Tibial nerve (tissue), 4 donors: ENCODE results near the gene LIFR. TPM values are rescaled to one million over a fixed set of nuclear protein-coding genes. Genes with fewer than 3 reads are reported as not detected.

Experiments used
- DNase-seq, 2 donors: peaks; one replicate each; pipeline ENCODE4 v3.0.0-alpha.2; 2019; ENCODE audit warnings: low spot score in 2 of 2
- H3K27ac ChIP-seq, 4 donors: fragments of 200-600 bp; sonication (generic) in 3 of 4; one replicate each; pipeline ENCODE4 v1.5.1; 2017 to 2019; ENCODE audit warnings: mild to moderate bottlenecking in 1 of 4
- H3K27me3 ChIP-seq, 2 donors: fragments of 200-600 bp; sonication (generic) in 1 of 2; one replicate each; pipeline versions ENCODE4 v1.5.1 to v1.6.0; 2017 to 2019
- H3K36me3 ChIP-seq, 3 donors: fragments of 200-600 bp; sonication (generic); one replicate each; pipeline ENCODE4 v1.5.1; 2018 to 2019
- H3K4me1 ChIP-seq, 4 donors: fragments of 200-600 bp; sonication (generic) in 3 of 4; one replicate each; pipeline ENCODE4 v1.5.1; 2017 to 2019
- H3K4me3 ChIP-seq, 4 donors: fragments of 200-600 bp; sonication (generic) in 3 of 4; one replicate each; pipeline ENCODE4 v1.5.1; 2017 to 2019; ENCODE audit warnings: mild to moderate bottlenecking in 1 of 4, moderate library complexity in 1 of 4
- H3K9me3 ChIP-seq, 4 donors: fragments of 200-600 bp; sonication (generic) in 3 of 4; one replicate each; pipeline ENCODE4 v1.5.1; 2017 to 2019
- EP300 ChIP-seq, 2 donors: sonication (generic); formaldehyde crosslinking; IDR thresholded peaks; one replicate each; pipeline ENCODE4 v1.6.1; 2017; ENCODE audit warnings: antibody characterized with exemption in 2 of 2, mild to moderate bottlenecking in 1 of 2
- POLR2A ChIP-seq, 2 donors: fragments of 450-650 bp; IDR thresholded peaks; one replicate each; pipeline ENCODE4 v1.6.1; 2017; ENCODE audit warnings: antibody characterized with exemption in 2 of 2, mild to moderate bottlenecking in 2 of 2, moderate library complexity in 2 of 2
- WGBS, 2 donors: methylation state at CpG; one replicate each; pipeline ENCODE4 v1.1.5; 2018; 5-methylcytosine and 5-hydroxymethylcytosine counted together
- total RNA-seq, 4 donors: library from RNA; depleted of rRNA; stranded (reverse); fragments of >200 nt; gene quantifications; one replicate each; pipeline ENCODE4 v1.1.0, GENCODE V29; 2016
- TF ChIP-seq, protein P1 (sequence below), 5 experiments: fragments of 200-600 bp in 3 of 5; fragments of 450-650 bp in 2 of 5; sonication (generic) in 3 of 5; IDR thresholded peaks; one replicate each; pipeline ENCODE4 v1.5.1; 2016 to 2019; ENCODE audit warnings: antibody characterized with exemption in 5 of 5, mild to moderate bottlenecking in 3 of 5, moderate library complexity in 2 of 5

LIFR gene
- total RNA-seq, 4 donors from 2014 or later, result 145 to 247 (median 212) TPM

- 40 to 51% methylated on average over 5 of the region's 5 CpGs for WGBS, 2 donors
- TF ChIP-seq, protein P1, sequence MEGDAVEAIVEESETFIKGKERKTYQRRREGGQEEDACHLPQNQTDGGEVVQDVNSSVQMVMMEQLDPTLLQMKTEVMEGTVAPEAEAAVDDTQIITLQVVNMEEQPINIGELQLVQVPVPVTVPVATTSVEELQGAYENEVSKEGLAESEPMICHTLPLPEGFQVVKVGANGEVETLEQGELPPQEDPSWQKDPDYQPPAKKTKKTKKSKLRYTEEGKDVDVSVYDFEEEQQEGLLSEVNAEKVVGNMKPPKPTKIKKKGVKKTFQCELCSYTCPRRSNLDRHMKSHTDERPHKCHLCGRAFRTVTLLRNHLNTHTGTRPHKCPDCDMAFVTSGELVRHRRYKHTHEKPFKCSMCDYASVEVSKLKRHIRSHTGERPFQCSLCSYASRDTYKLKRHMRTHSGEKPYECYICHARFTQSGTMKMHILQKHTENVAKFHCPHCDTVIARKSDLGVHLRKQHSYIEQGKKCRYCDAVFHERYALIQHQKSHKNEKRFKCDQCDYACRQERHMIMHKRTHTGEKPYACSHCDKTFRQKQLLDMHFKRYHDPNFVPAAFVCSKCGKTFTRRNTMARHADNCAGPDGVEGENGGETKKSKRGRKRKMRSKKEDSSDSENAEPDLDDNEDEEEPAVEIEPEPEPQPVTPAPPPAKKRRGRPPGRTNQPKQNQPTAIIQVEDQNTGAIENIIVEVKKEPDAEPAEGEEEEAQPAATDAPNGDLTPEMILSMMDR (IDR thresholded peaks at IDR 0.05), result no peak
- TF ChIP-seq EP300 (IDR thresholded peaks at IDR 0.05), result no peak
- no peak for TF ChIP-seq POLR2A (IDR thresholded peaks at IDR 0.05)
- no peaks in the 10 kb centered on the region for H3K27me3 ChIP-seq
- H3K4me3 ChIP-seq, result no peak overlapping the region
- no peaks in the 10 kb centered on the region for H3K36me3 ChIP-seq
- no peaks in the 10 kb centered on the region for H3K9me3 ChIP-seq
- peaks cover 0 to 5% (median 0%) of the 10 kb centered on the region in 4 donors for H3K4me1 ChIP-seq
- DNase-seq, result no peak
- H3K27ac ChIP-seq, result no peak overlapping the region
Measured at GRCh38 chr5:38582293-38582974, 26.0 kb upstream of the LIFR start.

- Histone ChIP-seq H3K27ac (no peak overlapping the region), H3K4me3 (no peak overlapping the region), H3K9me3 (no peaks in the 10 kb centered on the region), H3K4me1 (peaks cover 0 to 5% (median 0%) of the 10 kb centered on the region in 4 donors), H3K27me3 (no peaks in the 10 kb centered on the region), H3K36me3 (no peaks in the 10 kb centered on the region)
- no peak for TF ChIP-seq EP300 (IDR thresholded peaks at IDR 0.05)
- no peak for TF ChIP-seq POLR2A (IDR thresholded peaks at IDR 0.05)
- TF ChIP-seq, protein P1 (IDR thresholded peaks at IDR 0.05), result no peak
- no peak for DNase-seq
- WGBS, 2 donors, result 97% methylated on average over 4 of the region's 4 CpGs
Measured at GRCh38 chr5:38581597-38581996, 25.2 kb upstream of the LIFR start.

DNA sequence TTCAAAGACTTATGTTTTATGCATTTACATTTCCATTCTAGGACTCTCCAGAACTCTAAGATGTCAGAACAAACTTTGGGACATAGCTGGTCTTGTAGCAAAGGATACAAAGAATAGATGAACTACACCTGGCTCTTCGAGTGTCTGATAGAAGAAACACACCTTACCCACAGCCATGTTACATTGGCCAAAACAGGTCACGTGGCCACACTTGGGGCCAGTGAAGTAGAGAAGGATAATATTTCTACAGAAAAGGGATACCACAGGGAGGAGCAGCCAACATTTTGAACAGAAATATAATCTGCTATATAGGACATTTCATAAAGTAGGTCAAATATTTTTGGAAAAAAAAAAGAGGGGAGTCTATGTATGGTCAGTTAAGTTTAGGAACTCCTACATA, 22.7 kb upstream of the LIFR start:
- no peak overlapping the region for H3K4me3 ChIP-seq
- H3K27ac ChIP-seq, result no peak overlapping the region
- TF ChIP-seq POLR2A (IDR thresholded peaks at IDR 0.05) (no peak), EP300 (IDR thresholded peaks at IDR 0.05) (no peak)
- TF ChIP-seq, protein P1 (IDR thresholded peaks at IDR 0.05), result no peak
- 96 to 100% methylated on average over 2 of the region's 2 CpGs for WGBS, 2 donors
- no peaks in the 10 kb centered on the region for H3K27me3 ChIP-seq
- H3K4me1 ChIP-seq, result no peaks in the 10 kb centered on the region
- H3K9me3 ChIP-seq, result no peaks in the 10 kb centered on the region
- no peak for DNase-seq
- no peaks in the 10 kb centered on the region for H3K36me3 ChIP-seq

GRCh38 chr5:38576961-38577684, 20.7 kb upstream of the LIFR start:
- no peak overlapping the region for H3K27ac ChIP-seq
- H3K27me3 ChIP-seq, result no peaks in the 10 kb centered on the region
- no peak for DNase-seq
- no peak overlapping the region for H3K4me3 ChIP-seq
- no peaks in the 10 kb centered on the region for H3K36me3 ChIP-seq
- H3K9me3 ChIP-seq, result no peaks in the 10 kb centered on the region
- H3K4me1 ChIP-seq, result no peaks in the 10 kb centered on the region
- 68 to 73% methylated on average over 5 of the region's 5 CpGs for WGBS, 2 donors
- TF ChIP-seq POLR2A (IDR thresholded peaks at IDR 0.05), result no peak
- TF ChIP-seq, protein P1 (IDR thresholded peaks at IDR 0.05), result no peak
- no peak for TF ChIP-seq EP300 (IDR thresholded peaks at IDR 0.05)

DNA sequence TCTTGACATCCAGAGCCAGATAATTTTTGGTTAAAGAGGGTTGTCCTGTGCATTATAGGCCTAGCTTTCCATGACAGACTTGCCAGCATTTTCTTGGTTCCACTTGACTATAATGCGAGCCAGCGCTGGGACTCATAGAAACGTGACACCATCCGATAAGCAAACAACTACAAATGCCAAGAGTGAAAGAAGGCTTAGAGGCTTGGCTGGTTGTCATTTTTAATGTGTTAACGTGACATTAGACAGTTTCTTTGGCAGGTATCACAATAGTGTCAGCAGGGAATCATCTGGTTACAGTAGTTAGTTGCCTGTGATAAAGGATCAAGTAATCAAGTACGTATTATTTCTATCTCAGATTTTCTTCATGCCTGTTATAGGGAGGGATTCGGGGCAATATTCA, 20.0 kb upstream of the LIFR start:
- no peaks in the 10 kb centered on the region for H3K4me1 ChIP-seq
- H3K9me3 ChIP-seq, result no peaks in the 10 kb centered on the region
- no peaks in the 10 kb centered on the region for H3K36me3 ChIP-seq
- WGBS, 2 donors, result 86 to 88% methylated on average over 7 of the region's 7 CpGs
- H3K27me3 ChIP-seq, result no peaks in the 10 kb centered on the region
- no peak overlapping the region for H3K27ac ChIP-seq
- DNase-seq, result no peak
- no peak for TF ChIP-seq EP300 (IDR thresholded peaks at IDR 0.05)
- no peak for TF ChIP-seq POLR2A (IDR thresholded peaks at IDR 0.05)
- TF ChIP-seq, protein P1 (IDR thresholded peaks at IDR 0.05), result no peak
- no peak overlapping the region for H3K4me3 ChIP-seq
